Small intestine (tissue), 7 donors: ENCODE results near the gene NHERF2. TPM values are rescaled to one million over a fixed set of nuclear protein-coding genes. Genes with fewer than 3 reads are reported as not detected.
A peak's percentile ranks its signal among the peaks of the same experiment; 100 is the strongest.

ENCODE experiments used
- DNase-seq, 2 donors: peaks; one replicate each; pipeline versions ENCODE4 v3.0.0 to v3.0.0-alpha.2; 2013
- FAIRE-seq: peaks from 2 replicates; lab custom pipeline; 2012; peaks lifted over from hg19 to GRCh38; lab: Jason Lieb, UNC
- H3K27ac ChIP-seq, 3 donors: one replicate each; pipeline ENCODE4 v1.5.1; 2013; ENCODE audit warnings: low read length in 2 of 3, mild to moderate bottlenecking in 2 of 3, control low read depth in 1 of 3, inconsistent platforms in 1 of 3, low read depth in 1 of 3, moderate library complexity in 1 of 3
- H3K27me3 ChIP-seq, 3 donors: one replicate each; pipeline ENCODE4 v1.6.1; 2013; ENCODE audit warnings: low read length in 3 of 3, inconsistent platforms in 1 of 3; ENCODE audit not compliant: control insufficient read depth in 3 of 3, insufficient read depth in 3 of 3
- H3K36me3 ChIP-seq, 3 donors: one replicate each; pipeline ENCODE4 v1.6.1; 2013; ENCODE audit warnings: low read length in 3 of 3, inconsistent platforms in 1 of 3, low read depth in 1 of 3, mild to moderate bottlenecking in 1 of 3, moderate library complexity in 1 of 3; ENCODE audit not compliant: control insufficient read depth in 3 of 3, insufficient read depth in 2 of 3
- H3K4me1 ChIP-seq, 3 donors: one replicate each; pipeline ENCODE4 v1.6.1; 2013; ENCODE audit warnings: low read length in 2 of 3, inconsistent platforms in 1 of 3, low read depth in 1 of 3, mild to moderate bottlenecking in 1 of 3, moderate library complexity in 1 of 3; ENCODE audit not compliant: control insufficient read depth in 3 of 3, insufficient read depth in 2 of 3
- H3K4me3 ChIP-seq, 3 donors: one replicate each; pipeline ENCODE4 v1.5.1; 2013; ENCODE audit warnings: low read length in 3 of 3, control low read depth in 1 of 3, inconsistent platforms in 1 of 3, low read depth in 1 of 3, mild to moderate bottlenecking in 1 of 3, moderate library complexity in 1 of 3
- H3K9me3 ChIP-seq, 2 donors: one replicate each; pipeline ENCODE4 v1.6.1; 2013; ENCODE audit warnings: low read depth in 1 of 2, low read length in 1 of 2; ENCODE audit not compliant: control insufficient read depth in 2 of 2, insufficient read depth in 1 of 2
- WGBS, 3 donors: extraction: QIAGEN DNeasy Blood & Tissue Kit; methylation state at CpG; one replicate each; pipeline ENCODE4 v1.1.7; 2013; 5-methylcytosine and 5-hydroxymethylcytosine counted together
- polyA plus RNA-seq, 4 donors: library from polyadenylated mRNA; stranded (reverse) in 3 of 4; unstranded in 1 of 4; fragments of 200-250 nt in 3 of 4; fragments of 120-200 nt in 1 of 4; gene quantifications; one replicate each; pipeline versions ENCODE4 v1.2.1 to v1.2.3, GENCODE V29; 2013
- donor health status: healthy with polysubstance abuse.
- donor health status: control.
- donor health status: control.
- donor health status: Bipolar disorder and iron deficiency.
- donor health status: healthy.

NHERF2 gene
- polyA plus RNA-seq, 4 donors: 15.7 to 76.1 (median 42.9) TPM

- no peaks in the 10 kb centered on the region for H3K27me3 ChIP-seq
Observed at GRCh38 chr16:2083409-2083808, 56.7 kb downstream of the NHERF2 start.

GRCh38 chr16:2083876-2084780 lies 57.4 kb downstream of the NHERF2 start:
- Histone ChIP-seq H3K36me3 (peaks cover 8 to 100% (median 16%) of the 10 kb centered on the region in 3 donors), H3K27ac (peak overlapping the region in 1 of 3 donors; percentile 32), H3K4me3 (no peak overlapping the region), H3K27me3 (no peaks in the 10 kb centered on the region), H3K4me1 (peaks cover 0 to 17% (median 0%) of the 10 kb centered on the region in 3 donors), H3K9me3 (no peaks in the 10 kb centered on the region)
- no peak for DNase-seq
- no peak for FAIRE-seq
- 92 to 94% (median 93%) methylated on average over 36 to 44 of the region's 44 CpGs for WGBS, 3 donors

More at GRCh38 chr16:2083409-2083808, 56.7 kb downstream of the NHERF2 start:
- no peak for FAIRE-seq
- H3K4me1 ChIP-seq: peaks cover 0 to 17% (median 0%) of the 10 kb centered on the region in 3 donors
- H3K9me3 ChIP-seq: no peaks in the 10 kb centered on the region
- 76 to 88% (median 84%) methylated on average over 18 to 19 of the region's 19 CpGs for WGBS, 3 donors
- no peak overlapping the region for H3K4me3 ChIP-seq
- H3K36me3 ChIP-seq: peaks cover 8 to 100% (median 15%) of the 10 kb centered on the region in 3 donors
- no peak for DNase-seq
- peak overlapping the region in 1 of 3 donors; percentile 32 for H3K27ac ChIP-seq

GRCh38 chr16:2084895-2085625 lies 58.4 kb downstream of the NHERF2 start:
- DNase-seq: no peak
- Histone ChIP-seq H3K4me3 (no peak overlapping the region), H3K4me1 (peaks cover 0 to 17% (median 0%) of the 10 kb centered on the region in 3 donors), H3K36me3 (peaks cover 8 to 100% (median 10%) of the 10 kb centered on the region in 3 donors), H3K27ac (no peak overlapping the region), H3K9me3 (no peaks in the 10 kb centered on the region), H3K27me3 (no peaks in the 10 kb centered on the region)
- WGBS, 3 donors: 91 to 96% (median 91%) methylated on average over 27 to 29 of the region's 29 CpGs
- FAIRE-seq: no peak

GRCh38 chr16:2085669-2086068 lies 59.0 kb downstream of the NHERF2 start:
- no peak overlapping the region for H3K4me3 ChIP-seq
- no peaks in the 10 kb centered on the region for H3K27me3 ChIP-seq
- no peak for FAIRE-seq
- 71 to 81% (median 78%) methylated on average over 9 to 14 of the region's 14 CpGs for WGBS, 3 donors
- peaks cover 8 to 100% (median 10%) of the 10 kb centered on the region in 3 donors for H3K36me3 ChIP-seq
- H3K27ac ChIP-seq: no peak overlapping the region
- no peaks in the 10 kb centered on the region for H3K9me3 ChIP-seq
- H3K4me1 ChIP-seq: peaks cover 0 to 22% (median 0%) of the 10 kb centered on the region in 3 donors
- no peak for DNase-seq

GRCh38 chr16:2086106-2086742 lies 59.5 kb downstream of the NHERF2 start:
- Histone ChIP-seq H3K4me1 (peaks cover 0 to 23% (median 0%) of the 10 kb centered on the region in 3 donors), H3K9me3 (no peaks in the 10 kb centered on the region), H3K36me3 (peaks cover 8 to 95% (median 10%) of the 10 kb centered on the region in 3 donors), H3K4me3 (no peak overlapping the region), H3K27ac (no peak overlapping the region), H3K27me3 (no peaks in the 10 kb centered on the region)
- no peak for DNase-seq
- no peak for FAIRE-seq
- 93 to 94% (median 94%) methylated on average over 24 to 27 of the region's 27 CpGs for WGBS, 3 donors

GRCh38 chr16:2086812-2087747 lies 60.4 kb downstream of the NHERF2 start:
- FAIRE-seq: no peak
- peaks cover 3 to 93% (median 10%) of the 10 kb centered on the region in 3 donors for H3K36me3 ChIP-seq
- WGBS, 3 donors: 90 to 94% (median 92%) methylated on average over 27 to 30 of the region's 30 CpGs

GRCh38 chr16:2087748-2088631 lies 61.3 kb downstream of the NHERF2 start:
- DNase-seq (peak in 1 of 2 donors; percentile 7), FAIRE-seq (no peak)
- H3K9me3 ChIP-seq: no peaks in the 10 kb centered on the region
- no peak overlapping the region for H3K4me3 ChIP-seq
- no peak overlapping the region for H3K27ac ChIP-seq
- H3K4me1 ChIP-seq: peaks cover 0 to 28% (median 0%) of the 10 kb centered on the region in 3 donors
- H3K27me3 ChIP-seq: no peaks in the 10 kb centered on the region
- WGBS, 3 donors: 89 to 90% (median 90%) methylated on average over 39 to 41 of the region's 41 CpGs
- H3K36me3 ChIP-seq: peaks cover 2 to 93% (median 10%) of the 10 kb centered on the region in 3 donors

More at GRCh38 chr16:2086812-2087747, 60.4 kb downstream of the NHERF2 start:
- no peak for DNase-seq
- no peak overlapping the region for H3K4me3 ChIP-seq
- H3K4me1 ChIP-seq: peaks cover 0 to 26% (median 0%) of the 10 kb centered on the region in 3 donors
- H3K9me3 ChIP-seq: no peaks in the 10 kb centered on the region
- no peaks in the 10 kb centered on the region for H3K27me3 ChIP-seq
- H3K27ac ChIP-seq: no peak overlapping the region
